Measurements from ENCODE around the gene ABHD8. TPM values are rescaled to one million over a fixed set of nuclear protein-coding genes. Genes with fewer than 3 reads are reported as not detected.

ABHD8 gene
- total RNA-seq, 1 experiment from 2014 or later: 5.2 TPM

GRCh38 chr19:17332360-17332676 lies 29.1 kb upstream of the ABHD8 start:
- no peak overlapping the region for H3K9ac ChIP-seq (ENCODE audit: low read length)

More at GRCh38 chr19:17332360-17332676, 29.1 kb upstream of the ABHD8 start:
- ChIA-PET POLR2A (interaction anchor here (0.8 to 4.1 kb wide), 4 partner anchors 15 to 26 kb away, joined by 3 to 39 read pairs (median 4); partner anchors contain the start of gene DDA1), CTCF (interaction anchor here (0.7 to 2.4 kb wide), 7 partner anchors 13 to 163 kb away, joined by 3 to 8 read pairs (median 4); partner anchors contain the start of genes DDA1 and MRPL34), RAD21 (ENCODE audit: low non-redundant PET in 1 of 2, low total read pairs in 2 of 2, uncharacterized antibody in 2 of 2, unreplicated experiment in 2 of 2) (interaction anchor here (0.6 to 1.2 kb wide), 3 partner anchors 20 to 35 kb away, joined by 3 to 4 read pairs (median 3); no protein-coding TSS in a partner anchor)
- DNase-seq (ENCODE audit: low read depth, low spot score) (no peak), ATAC-seq (no peak)
- no peaks in the 10 kb centered on the region for H3K36me3 ChIP-seq (ENCODE audit: control insufficient read depth in 1 of 2, insufficient read depth in 2 of 2, low read length in 2 of 2)
- H3K27ac ChIP-seq (ENCODE audit: low read depth, low read length): peak overlapping the region; percentile 91; the same call in 1 of the 2 replicates
- peaks cover 5% of the 10 kb centered on the region; the same call in 1 of the 2 replicates for H3K79me2 ChIP-seq (ENCODE audit: insufficient read depth, low read length)
- no TSS peak for BruUV-seq (replicated peaks)
- H3K4me2 ChIP-seq (ENCODE audit: low read length): peak overlapping the region; percentile 97
- H3K9me2 ChIP-seq (ENCODE audit: insufficient read depth): no peaks in the 10 kb centered on the region
- intact Hi-C loops (cut with micrococcal nuclease): no loop called here
- no peaks in the 10 kb centered on the region for H3K9me3 ChIP-seq (ENCODE audit: control insufficient read depth in 1 of 2, insufficient read depth in 1 of 2, low read depth in 1 of 2, low read length in 2 of 2)
- no peak overlapping the region for H3K4me3 ChIP-seq (replicated peaks in 1 of 2; ENCODE audit: low read depth in 1 of 2, low read length in 2 of 2)
- H3K27me3 ChIP-seq (ENCODE audit: insufficient read depth, low read length): no peaks in the 10 kb centered on the region
- TF ChIP-seq CEBPB (IDR thresholded peaks at IDR 0.05; ENCODE audit: low read depth) (no peak), POLR2AphosphoS5 (IDR thresholded peaks at IDR 0.05; ENCODE audit: low read depth, low read length) (no peak), CBX3 (IDR thresholded peaks at IDR 0.05; ENCODE audit: low read depth) (no peak), ZBTB33 (IDR thresholded peaks at IDR 0.05; ENCODE audit: extremely low read depth, insufficient replicate concordance, low read length) (no peak), REST (IDR thresholded peaks at IDR 0.05; ENCODE audit: low read depth) (no peak), SIN3A (IDR thresholded peaks at IDR 0.05; ENCODE audit: low read depth) (no peak), EZH2 (IDR thresholded peaks at IDR 0.05) (no peak)
- H3K4me1 ChIP-seq (ENCODE audit: control insufficient read depth in 1 of 2, insufficient read depth in 2 of 2, low read length in 2 of 2): peaks cover 20 to 50% of the 10 kb centered on the region in 2 experiments
- H4K20me1 ChIP-seq (ENCODE audit: insufficient read depth): no peaks in the 10 kb centered on the region
- no peak overlapping the region for H2AFZ ChIP-seq (ENCODE audit: low read depth, low read length, poor library complexity, severe bottlenecking)

All from HCT116 (cell line).